Activated naive CD8-positive, alpha-beta T cell (primary cell): ENCODE data around the gene NDP.
"Not testable (repeated sequence)": the region's sequence is repeated elsewhere in the genome, so short reads cannot be mapped to it uniquely, and the experiment has no call there.

Experiments
- H3K27ac Mint-ChIP-seq: one replicate; pipeline ENCODE4 v1.8.0; 2021; ENCODE audit warnings: mixed read lengths
- H3K27me3 Mint-ChIP-seq: one replicate; pipeline ENCODE4 v1.8.0; 2021; ENCODE audit warnings: mixed read lengths
- H3K36me3 Mint-ChIP-seq: one replicate; pipeline ENCODE4 v1.8.0; 2021; ENCODE audit warnings: mixed read lengths
- H3K4me1 Mint-ChIP-seq: one replicate; pipeline ENCODE4 v1.8.0; 2021; ENCODE audit warnings: low read depth, mixed read lengths
- H3K4me3 Mint-ChIP-seq: one replicate; pipeline ENCODE4 v1.8.0; 2021; ENCODE audit warnings: mild to moderate bottlenecking, mixed read lengths
- H3K9me3 Mint-ChIP-seq: one replicate; pipeline ENCODE4 v1.8.0; 2021; ENCODE audit warnings: low read depth, mixed read lengths

Gene NDP

GRCh38 chrX:43958529-43958928, 14.7 kb downstream of the NDP start:
- no peak overlapping the region for H3K4me3 Mint-ChIP-seq
- H3K36me3 Mint-ChIP-seq, result no peaks in the 10 kb centered on the region
- H3K27me3 Mint-ChIP-seq, result peaks cover 2% of the 10 kb centered on the region

GRCh38 chrX:43956034-43956433, 17.2 kb downstream of the NDP start:
- Mint-ChIP-seq H3K4me1 (peaks cover 4% of the 10 kb centered on the region), H3K27ac (no peak overlapping the region), H3K36me3 (no peaks in the 10 kb centered on the region), H3K27me3 (peaks cover 2% of the 10 kb centered on the region), H3K4me3 (no peak overlapping the region), H3K9me3 (no peaks in the 10 kb centered on the region)

More at GRCh38 chrX:43958529-43958928, 14.7 kb downstream of the NDP start:
- no peak overlapping the region for H3K27ac Mint-ChIP-seq
- peaks cover 4% of the 10 kb centered on the region for H3K4me1 Mint-ChIP-seq
- no peaks in the 10 kb centered on the region for H3K9me3 Mint-ChIP-seq

- Mint-ChIP-seq H3K4me1 (peaks cover 5% of the 10 kb centered on the region), H3K27me3 (peaks cover 2% of the 10 kb centered on the region), H3K36me3 (no peaks in the 10 kb centered on the region), H3K27ac (no peak overlapping the region), H3K9me3 (no peaks in the 10 kb centered on the region), H3K4me3 (no peak overlapping the region)
Observed at GRCh38 chrX:43953218-43953617, 20.0 kb downstream of the NDP start.

- Mint-ChIP-seq H3K36me3 (no peaks in the 10 kb centered on the region), H3K4me1 (peaks cover 4% of the 10 kb centered on the region), H3K27ac (no peak overlapping the region), H3K27me3 (no peaks in the 10 kb centered on the region), H3K9me3 (no peaks in the 10 kb centered on the region), H3K4me3 (peak overlapping the region; percentile 73)
Observed at GRCh38 chrX:43949669-43950068, 23.5 kb downstream of the NDP start.

- H3K27me3 Mint-ChIP-seq, result no peaks in the 10 kb centered on the region
- no peak overlapping the region for H3K4me3 Mint-ChIP-seq
Observed at GRCh38 chrX:43940816-43941474, 32.2 kb downstream of the NDP start.

GRCh38 chrX:43939187-43939926, 33.8 kb downstream of the NDP start:
- H3K9me3 Mint-ChIP-seq, result no peaks in the 10 kb centered on the region
- no peaks in the 10 kb centered on the region for H3K4me1 Mint-ChIP-seq
- H3K27me3 Mint-ChIP-seq, result peaks cover 3% of the 10 kb centered on the region
- H3K36me3 Mint-ChIP-seq, result no peaks in the 10 kb centered on the region
- no peak overlapping the region for H3K4me3 Mint-ChIP-seq
- H3K27ac Mint-ChIP-seq, result no peak overlapping the region

More at GRCh38 chrX:43940816-43941474, 32.2 kb downstream of the NDP start:
- Mint-ChIP-seq H3K4me1 (no peaks in the 10 kb centered on the region), H3K9me3 (no peaks in the 10 kb centered on the region), H3K36me3 (no peaks in the 10 kb centered on the region), H3K27ac (no peak overlapping the region)

- not testable (repeated sequence) for H3K27me3 Mint-ChIP-seq, H3K9me3 Mint-ChIP-seq, H3K4me1 Mint-ChIP-seq, H3K4me3 Mint-ChIP-seq, H3K27ac Mint-ChIP-seq, H3K36me3 Mint-ChIP-seq
Observed at GRCh38 chrX:43922032-43922431, 51.2 kb downstream of the NDP start.

GRCh38 chrX:43910772-43911171, 62.4 kb downstream of the NDP start:
- not testable (repeated sequence) for H3K36me3 Mint-ChIP-seq

GRCh38 chrX:43910012-43910411, 63.2 kb downstream of the NDP start:
- no peaks in the 10 kb centered on the region for H3K27me3 Mint-ChIP-seq
- H3K36me3 Mint-ChIP-seq, result no peaks in the 10 kb centered on the region
- H3K9me3 Mint-ChIP-seq, result no peaks in the 10 kb centered on the region
- H3K4me1 Mint-ChIP-seq, result no peaks in the 10 kb centered on the region
- no peak overlapping the region for H3K4me3 Mint-ChIP-seq
- H3K27ac Mint-ChIP-seq, result no peak overlapping the region

More at GRCh38 chrX:43910772-43911171, 62.4 kb downstream of the NDP start:
- not testable (repeated sequence) for H3K4me3 Mint-ChIP-seq, H3K9me3 Mint-ChIP-seq, H3K4me1 Mint-ChIP-seq, H3K27ac Mint-ChIP-seq, H3K27me3 Mint-ChIP-seq

- Mint-ChIP-seq H3K27ac (no peak overlapping the region), H3K9me3 (no peaks in the 10 kb centered on the region), H3K36me3 (no peaks in the 10 kb centered on the region), H3K4me3 (no peak overlapping the region), H3K4me1 (no peaks in the 10 kb centered on the region), H3K27me3 (no peaks in the 10 kb centered on the region)
Observed at GRCh38 chrX:43909141-43909540, 64.0 kb downstream of the NDP start.

GRCh38 chrX:43899878-43900815, 73.0 kb downstream of the NDP start:
- Mint-ChIP-seq H3K9me3 (no peaks in the 10 kb centered on the region), H3K4me1 (no peaks in the 10 kb centered on the region), H3K36me3 (no peaks in the 10 kb centered on the region), H3K27me3 (no peaks in the 10 kb centered on the region), H3K27ac (no peak overlapping the region), H3K4me3 (no peak overlapping the region)
